Upper lobe of left lung (tissue), 6 donors: ENCODE data around the gene UBAP1. TPM values are rescaled to one million over a fixed set of nuclear protein-coding genes. Genes with fewer than 3 reads are reported as not detected.

ENCODE experiments used
- ATAC-seq, 2 donors: fragments of 200-7000 bp; cut with Tn5 transposase; one replicate each; pipeline ENCODE4 v1.9.1; 2022; ENCODE audit warnings: mild to moderate bottlenecking in 2 of 2, moderate library complexity in 2 of 2; ENCODE audit not compliant: low FRiP score in 2 of 2
- DNase-seq, 2 donors: peaks; one replicate each; pipeline ENCODE4 v3.0.0-alpha.2; 2019 to 2020
- H3K27ac ChIP-seq, 4 donors: fragments of 200-600 bp; sonication (generic); one replicate each; pipeline ENCODE4 v1.5.1; 2016 to 2019
- H3K27me3 ChIP-seq, 4 donors: fragments of 200-600 bp; sonication (generic); one replicate each; pipeline ENCODE4 v1.5.1; 2017 to 2019
- H3K36me3 ChIP-seq, 4 donors: fragments of 200-600 bp; sonication (generic); one replicate each; pipeline ENCODE4 v1.5.1; 2016 to 2019
- H3K4me1 ChIP-seq, 4 donors: fragments of 200-600 bp; sonication (generic); one replicate each; pipeline ENCODE4 v1.5.1; 2018 to 2019
- H3K4me3 ChIP-seq, 4 donors: fragments of 200-600 bp; sonication (generic); one replicate each; pipeline ENCODE4 v1.5.1; 2017 to 2019; ENCODE audit warnings: mild to moderate bottlenecking in 2 of 4, moderate library complexity in 1 of 4
- H3K9me3 ChIP-seq, 4 donors: fragments of 200-600 bp; sonication (generic); one replicate each; pipeline ENCODE4 v1.5.1; 2018 to 2019
- EP300 ChIP-seq, 4 donors: sonication (generic); formaldehyde crosslinking; IDR thresholded peaks; one replicate each; pipeline ENCODE4 v1.5.1; 2017; ENCODE audit warnings: antibody characterized with exemption in 4 of 4, control low read depth in 2 of 4
- POLR2A ChIP-seq, 4 donors: fragments of 450-650 bp; IDR thresholded peaks; one replicate each; pipeline ENCODE4 v1.5.1; 2016 to 2017; ENCODE audit warnings: antibody characterized with exemption in 4 of 4, mild to moderate bottlenecking in 2 of 4
- POLR2AphosphoS5 ChIP-seq, 2 donors: sonication (generic); formaldehyde crosslinking; IDR thresholded peaks; one replicate each; pipeline ENCODE4 v1.5.1; 2017; ENCODE audit warnings: antibody characterized with exemption in 2 of 2
- WGBS, 2 donors: methylation state at CpG; one replicate each; pipeline ENCODE4 v1.1.5; 2017 to 2018; 5-methylcytosine and 5-hydroxymethylcytosine counted together
- total RNA-seq, 6 donors: library from RNA; depleted of rRNA in 4 of 6; stranded (reverse); fragments of >200 nt in 4 of 6; gene quantifications; one replicate each; pipeline versions ENCODE4 v1.1.0 to v1.2.1, GENCODE V29; 2016 to 2021
- TF ChIP-seq, protein P1 (sequence below), 6 experiments: fragments of 450-650 bp in 4 of 6; fragments of 200-600 bp in 2 of 6; sonication (generic) in 2 of 6; IDR thresholded peaks; one replicate each; pipeline ENCODE4 v1.5.1; 2016 to 2019; ENCODE audit warnings: antibody characterized with exemption in 6 of 6
- donor health status: DM: no; HTN: no; CAD: no; lungs with moderate emphysema.
- donor health status: DM: no; HTN: yes; CAD: no; lungs with severe emphysema.

UBAP1 gene
- total RNA-seq, 6 donors from 2014 or later: 37.7 to 62.2 (median 48.1) TPM

DNA sequence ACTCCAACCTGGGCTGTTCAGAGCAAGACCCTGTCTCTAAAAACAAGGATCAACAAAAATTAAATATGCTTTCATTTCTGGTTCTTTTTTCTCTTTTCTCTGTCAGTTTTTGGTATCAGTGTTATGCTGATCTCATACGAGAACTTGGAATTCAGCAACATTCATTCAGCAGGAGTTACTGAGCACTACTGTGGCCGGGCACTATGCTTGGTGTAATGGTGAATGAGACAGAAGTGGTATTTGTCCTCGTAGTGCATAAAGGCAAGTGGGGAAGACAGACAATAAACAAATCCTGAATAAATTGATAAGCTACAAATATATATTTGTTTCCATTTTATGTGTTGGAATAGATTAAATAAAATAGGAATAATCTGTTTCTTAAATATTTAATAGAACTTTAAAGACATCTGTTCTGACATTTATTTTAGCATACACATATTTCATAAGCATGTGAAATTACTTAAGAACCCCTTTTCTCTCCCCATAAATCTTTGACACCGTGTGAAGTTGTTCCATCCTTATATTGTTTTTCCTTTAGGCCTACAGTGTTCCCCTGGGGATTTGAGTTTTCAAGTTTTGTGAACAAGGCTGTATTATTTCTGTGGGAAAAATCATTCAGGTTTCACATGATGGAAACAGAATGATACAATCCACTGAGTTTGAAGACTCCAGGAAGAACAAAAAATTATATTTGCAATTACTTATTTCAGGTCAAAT is 24.6 kb downstream of the UBAP1 start:
- peaks cover 0 to 13% (median 9%) of the 10 kb centered on the region in 4 donors for H3K36me3 ChIP-seq
- TF ChIP-seq POLR2AphosphoS5 (IDR thresholded peaks at IDR 0.05): no peak
- TF ChIP-seq EP300 (IDR thresholded peaks at IDR 0.05): no peak
- TF ChIP-seq, protein P1, sequence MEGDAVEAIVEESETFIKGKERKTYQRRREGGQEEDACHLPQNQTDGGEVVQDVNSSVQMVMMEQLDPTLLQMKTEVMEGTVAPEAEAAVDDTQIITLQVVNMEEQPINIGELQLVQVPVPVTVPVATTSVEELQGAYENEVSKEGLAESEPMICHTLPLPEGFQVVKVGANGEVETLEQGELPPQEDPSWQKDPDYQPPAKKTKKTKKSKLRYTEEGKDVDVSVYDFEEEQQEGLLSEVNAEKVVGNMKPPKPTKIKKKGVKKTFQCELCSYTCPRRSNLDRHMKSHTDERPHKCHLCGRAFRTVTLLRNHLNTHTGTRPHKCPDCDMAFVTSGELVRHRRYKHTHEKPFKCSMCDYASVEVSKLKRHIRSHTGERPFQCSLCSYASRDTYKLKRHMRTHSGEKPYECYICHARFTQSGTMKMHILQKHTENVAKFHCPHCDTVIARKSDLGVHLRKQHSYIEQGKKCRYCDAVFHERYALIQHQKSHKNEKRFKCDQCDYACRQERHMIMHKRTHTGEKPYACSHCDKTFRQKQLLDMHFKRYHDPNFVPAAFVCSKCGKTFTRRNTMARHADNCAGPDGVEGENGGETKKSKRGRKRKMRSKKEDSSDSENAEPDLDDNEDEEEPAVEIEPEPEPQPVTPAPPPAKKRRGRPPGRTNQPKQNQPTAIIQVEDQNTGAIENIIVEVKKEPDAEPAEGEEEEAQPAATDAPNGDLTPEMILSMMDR (IDR thresholded peaks at IDR 0.05): no peak
- no peak for TF ChIP-seq POLR2A (IDR thresholded peaks at IDR 0.05)
- no peaks in the 10 kb centered on the region for H3K27me3 ChIP-seq
- H3K9me3 ChIP-seq: no peaks in the 10 kb centered on the region
- WGBS, 2 donors: 63 to 67% methylated on average over 4 of the region's 4 CpGs
- peaks cover 0 to 35% (median 20%) of the 10 kb centered on the region in 4 donors for H3K4me1 ChIP-seq
- ATAC-seq: no peak
- H3K27ac ChIP-seq: no peak overlapping the region
- H3K4me3 ChIP-seq: no peak overlapping the region
- DNase-seq: no peak

DNA sequence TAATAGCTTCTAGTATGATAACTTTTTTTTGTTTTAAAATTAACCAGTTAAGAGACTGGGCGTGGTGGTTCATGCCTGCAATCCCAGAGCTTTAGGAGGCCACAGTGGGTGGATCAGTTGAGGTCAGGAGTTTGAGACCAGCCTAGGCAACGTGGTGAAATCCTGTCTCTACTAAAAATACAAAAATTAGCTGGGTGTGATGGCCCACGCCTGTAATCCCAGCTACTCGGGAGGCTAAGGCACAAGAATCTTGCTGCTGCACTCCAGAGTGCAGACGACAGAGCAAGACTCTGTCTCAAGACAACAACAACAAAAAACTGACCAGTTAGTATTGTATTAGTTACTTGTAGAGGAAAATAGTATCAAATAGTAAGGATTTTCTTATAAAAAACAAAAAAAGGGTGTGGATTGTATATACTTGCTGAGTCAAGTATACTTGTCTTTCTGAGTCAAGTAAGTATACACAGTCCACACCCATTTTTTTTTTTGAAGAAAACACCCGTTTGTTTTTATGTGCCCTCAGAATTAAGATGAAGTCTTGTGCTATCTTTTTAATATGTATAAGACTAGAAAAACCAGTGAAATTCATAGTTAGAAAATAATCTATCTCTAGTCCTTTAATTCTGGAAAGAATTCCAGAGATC is 25.3 kb downstream of the UBAP1 start:
- H3K27ac ChIP-seq: peak overlapping the region in 1 of 4 donors; percentile 5

DNA sequence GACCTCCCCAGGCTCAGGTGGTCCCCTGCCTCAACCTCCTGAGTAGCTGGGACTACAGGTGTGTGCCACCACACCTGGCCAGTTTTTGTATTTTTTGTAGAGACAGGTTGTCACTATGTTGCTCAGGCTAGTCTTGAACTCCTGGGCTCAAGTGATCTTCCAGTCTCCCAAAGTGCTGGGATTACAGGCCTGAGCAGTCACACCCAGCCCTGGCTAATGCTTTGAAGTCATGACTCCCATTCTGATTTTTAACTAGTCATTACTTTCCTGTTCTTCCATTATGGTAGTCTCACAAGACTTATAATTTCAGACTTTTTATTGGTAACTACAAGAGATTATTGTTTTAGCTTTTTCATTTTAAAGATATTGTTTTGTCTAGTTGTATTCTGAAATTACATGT is 26.3 kb downstream of the UBAP1 start:
- peaks cover 0 to 26% (median 16%) of the 10 kb centered on the region in 4 donors for H3K4me1 ChIP-seq
- no peak for DNase-seq
- TF ChIP-seq, protein P1 (IDR thresholded peaks at IDR 0.05): no peak
- no peak overlapping the region for H3K27ac ChIP-seq
- H3K9me3 ChIP-seq: no peaks in the 10 kb centered on the region
- ATAC-seq: no peak
- no peaks in the 10 kb centered on the region for H3K27me3 ChIP-seq
- H3K4me3 ChIP-seq: no peak overlapping the region
- peaks cover 0 to 12% (median 7%) of the 10 kb centered on the region in 4 donors for H3K36me3 ChIP-seq

More for the DNA sequence above, 25.3 kb downstream of the UBAP1 start:
- ATAC-seq (peak in 1 of 2 donors; percentile 67), DNase-seq (no peak)
- H3K4me1 ChIP-seq: peaks cover 0 to 28% (median 16%) of the 10 kb centered on the region in 4 donors
- H3K27me3 ChIP-seq: no peaks in the 10 kb centered on the region
- 50 to 56% methylated on average over 6 of the region's 6 CpGs for WGBS, 2 donors
- peaks cover 0 to 12% (median 7%) of the 10 kb centered on the region in 4 donors for H3K36me3 ChIP-seq
- TF ChIP-seq, protein P1 (IDR thresholded peaks at IDR 0.05): no peak
- TF ChIP-seq EP300 (IDR thresholded peaks at IDR 0.05) (no peak), POLR2AphosphoS5 (IDR thresholded peaks at IDR 0.05) (no peak), POLR2A (IDR thresholded peaks at IDR 0.05) (no peak)
- H3K4me3 ChIP-seq: no peak overlapping the region
- no peaks in the 10 kb centered on the region for H3K9me3 ChIP-seq

DNA sequence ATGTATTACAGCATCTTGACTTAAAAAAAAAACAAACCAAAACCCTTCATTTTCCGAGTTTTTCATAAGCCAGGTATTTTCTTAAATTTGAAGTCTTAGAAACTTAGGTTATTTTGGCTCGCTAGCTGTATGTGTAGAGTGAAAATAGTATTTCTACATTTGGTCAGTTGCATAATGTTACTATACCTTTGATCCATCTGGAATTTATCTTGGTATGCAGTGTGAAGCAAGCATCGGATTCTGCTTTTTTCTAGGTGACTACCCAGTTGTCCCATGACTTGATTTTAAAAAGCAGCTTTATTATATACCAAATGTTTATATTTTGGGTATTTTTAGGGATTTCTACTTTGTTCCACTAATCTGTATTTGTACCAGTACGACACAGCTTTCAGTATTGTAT is 27.7 kb downstream of the UBAP1 start:
- WGBS, 2 donors: 91 to 92% methylated on average over 4 of the region's 4 CpGs

More for the DNA sequence above, 27.7 kb downstream of the UBAP1 start:
- ATAC-seq (no peak), DNase-seq (no peak)
- H3K36me3 ChIP-seq: peaks cover 0 to 5% (median 3%) of the 10 kb centered on the region in 4 donors
- no peaks in the 10 kb centered on the region for H3K27me3 ChIP-seq
- no peaks in the 10 kb centered on the region for H3K9me3 ChIP-seq
- no peak overlapping the region for H3K4me3 ChIP-seq
- TF ChIP-seq, protein P1 (IDR thresholded peaks at IDR 0.05): no peak
- no peak for TF ChIP-seq POLR2AphosphoS5 (IDR thresholded peaks at IDR 0.05)
- no peak for TF ChIP-seq EP300 (IDR thresholded peaks at IDR 0.05)
- TF ChIP-seq POLR2A (IDR thresholded peaks at IDR 0.05): no peak
- H3K27ac ChIP-seq: no peak overlapping the region
- H3K4me1 ChIP-seq: peaks cover 0 to 23% (median 16%) of the 10 kb centered on the region in 4 donors
